ENCODE data around the gene TTC22.

The TTC22 gene

DNA sequence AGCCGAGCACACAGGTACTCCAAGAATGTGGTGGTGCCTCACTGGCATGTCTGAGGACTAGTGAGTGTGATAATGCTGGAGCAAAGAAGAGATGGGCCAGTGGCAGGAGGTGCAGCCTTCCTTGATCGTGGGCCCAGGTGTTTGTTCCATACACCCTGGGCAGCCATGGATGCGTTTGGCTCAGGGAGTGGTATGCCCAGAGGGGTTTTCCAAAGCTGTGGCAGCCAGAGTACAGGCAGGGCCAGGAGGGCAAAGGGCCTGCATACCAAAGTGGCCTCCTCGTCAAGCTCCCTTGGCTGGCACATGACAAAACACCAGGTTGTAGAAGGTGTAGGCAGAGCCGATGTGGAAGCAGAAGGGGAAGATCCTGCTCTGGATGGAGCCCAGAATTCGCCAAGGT, 55.8 kb downstream of the TTC22 start:
- H3K4me3 ChIP-seq (ENCODE audit: low read depth, low read length) = no peak overlapping the region
- DNase-seq (ENCODE audit: low read depth, low spot score) = no peak
- CTCF ChIA-PET = no interaction called here
- TF ChIP-seq, protein P1, sequence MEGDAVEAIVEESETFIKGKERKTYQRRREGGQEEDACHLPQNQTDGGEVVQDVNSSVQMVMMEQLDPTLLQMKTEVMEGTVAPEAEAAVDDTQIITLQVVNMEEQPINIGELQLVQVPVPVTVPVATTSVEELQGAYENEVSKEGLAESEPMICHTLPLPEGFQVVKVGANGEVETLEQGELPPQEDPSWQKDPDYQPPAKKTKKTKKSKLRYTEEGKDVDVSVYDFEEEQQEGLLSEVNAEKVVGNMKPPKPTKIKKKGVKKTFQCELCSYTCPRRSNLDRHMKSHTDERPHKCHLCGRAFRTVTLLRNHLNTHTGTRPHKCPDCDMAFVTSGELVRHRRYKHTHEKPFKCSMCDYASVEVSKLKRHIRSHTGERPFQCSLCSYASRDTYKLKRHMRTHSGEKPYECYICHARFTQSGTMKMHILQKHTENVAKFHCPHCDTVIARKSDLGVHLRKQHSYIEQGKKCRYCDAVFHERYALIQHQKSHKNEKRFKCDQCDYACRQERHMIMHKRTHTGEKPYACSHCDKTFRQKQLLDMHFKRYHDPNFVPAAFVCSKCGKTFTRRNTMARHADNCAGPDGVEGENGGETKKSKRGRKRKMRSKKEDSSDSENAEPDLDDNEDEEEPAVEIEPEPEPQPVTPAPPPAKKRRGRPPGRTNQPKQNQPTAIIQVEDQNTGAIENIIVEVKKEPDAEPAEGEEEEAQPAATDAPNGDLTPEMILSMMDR (IDR thresholded peaks at IDR 0.05; ENCODE audit: insufficient read depth, low read length, missing control alignments) = no peak
- POLR2A ChIA-PET = no interaction called here

DNA sequence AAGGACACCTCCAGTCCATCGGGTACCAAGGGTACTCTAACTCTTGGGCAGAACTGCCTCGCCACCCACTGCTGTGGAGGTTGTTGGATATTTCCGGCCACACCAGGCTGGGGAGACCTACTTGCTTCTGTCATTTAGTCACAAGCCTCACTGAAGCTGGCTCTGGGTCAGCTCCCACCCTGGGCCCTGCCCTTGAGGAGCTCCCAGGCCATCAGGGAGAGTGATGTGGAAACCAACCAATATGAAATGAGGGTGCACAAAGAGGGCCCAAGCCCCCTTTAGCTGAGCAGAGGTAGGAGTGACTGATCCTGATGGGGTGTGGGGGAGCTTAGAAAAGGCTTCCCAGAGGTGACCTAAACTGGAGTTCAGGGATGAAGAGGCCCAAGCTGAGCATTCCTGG, 56.4 kb downstream of the TTC22 start:
- ChIA-PET CTCF (no interaction called here), POLR2A (no interaction called here)
- no peak for DNase-seq (ENCODE audit: low read depth, low spot score)

DNA sequence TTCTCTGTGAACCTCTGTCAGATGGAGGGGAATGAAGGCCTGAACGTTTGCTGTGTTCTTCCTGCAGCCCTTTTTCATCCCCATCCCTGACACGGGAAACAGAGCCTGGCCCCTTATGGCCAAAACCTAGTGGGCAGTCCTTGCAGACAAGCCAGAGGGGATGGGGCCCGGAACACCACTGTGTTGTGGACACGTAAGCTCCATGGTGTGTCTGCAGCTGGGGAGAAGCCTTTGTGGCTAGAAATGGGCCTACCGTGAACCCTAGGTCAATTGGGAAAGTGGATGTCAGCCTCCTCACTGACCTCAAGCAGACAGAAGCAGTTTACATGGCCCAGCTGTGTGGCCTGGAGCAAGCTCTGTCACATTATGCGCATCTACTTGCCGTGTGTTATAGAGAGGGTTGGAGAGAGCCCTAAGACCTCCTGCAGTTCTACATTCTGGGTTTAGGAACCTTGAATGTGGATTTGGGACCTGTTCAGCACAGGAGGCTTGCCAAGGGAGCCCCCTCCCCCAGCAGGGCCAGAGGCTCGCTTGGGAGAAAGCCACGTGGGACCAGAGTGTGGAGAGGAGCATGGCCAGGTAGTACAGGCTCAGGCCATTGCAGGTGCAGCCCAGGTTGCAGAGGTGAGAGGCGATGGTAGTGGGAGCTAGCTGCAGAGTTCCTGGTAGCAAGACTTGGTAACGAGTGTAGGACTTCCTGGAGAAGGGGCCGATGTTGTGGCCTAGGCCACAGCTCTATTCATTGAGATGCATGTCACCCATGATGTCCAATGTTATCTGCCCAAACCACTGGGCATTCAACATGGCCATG, 57.5 kb downstream of the TTC22 start:
- TF ChIP-seq, protein P1 (IDR thresholded peaks at IDR 0.05; ENCODE audit: insufficient read depth, low read length, missing control alignments) = no peak
- ChIA-PET CTCF (interaction anchor here (1.1 kb wide), 1 partner anchor 13 kb away, joined by 3 read pairs; no protein-coding TSS in a partner anchor), POLR2A (no interaction called here)
- no peak overlapping the region for H3K4me3 ChIP-seq (ENCODE audit: low read depth, low read length)
- no peak for DNase-seq (ENCODE audit: low read depth, low spot score)

More for the DNA sequence above, 56.4 kb downstream of the TTC22 start:
- TF ChIP-seq, protein P1 (IDR thresholded peaks at IDR 0.05; ENCODE audit: insufficient read depth, low read length, missing control alignments) = no peak
- H3K4me3 ChIP-seq (ENCODE audit: low read depth, low read length) = no peak overlapping the region

DNA sequence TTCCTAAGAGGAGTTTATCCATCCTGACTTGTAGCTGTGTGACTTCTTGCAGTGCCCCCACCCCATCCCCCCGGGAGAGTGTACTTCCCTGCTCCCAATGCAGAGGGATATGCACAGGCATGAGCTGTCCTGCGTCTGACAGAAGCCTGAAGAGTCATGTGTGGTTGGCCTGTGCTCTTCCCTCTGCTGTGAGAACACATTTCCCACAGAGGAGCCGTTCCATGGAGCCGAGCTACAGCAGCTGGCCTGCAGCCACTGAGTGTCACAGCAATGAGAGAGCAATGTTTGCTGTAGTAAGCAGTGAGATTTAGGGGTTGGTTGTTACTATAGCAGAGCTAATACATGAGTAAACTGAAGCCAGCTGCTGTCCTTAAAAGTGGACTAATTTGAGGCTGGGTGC, 58.8 kb downstream of the TTC22 start:
- CTCF ChIA-PET = interaction anchor here (1.1 kb wide), 1 partner anchor 14 kb away, joined by 3 read pairs; no protein-coding TSS in a partner anchor
- no peak for DNase-seq (ENCODE audit: low read depth, low spot score)
- TF ChIP-seq, protein P1 (IDR thresholded peaks at IDR 0.05; ENCODE audit: insufficient read depth, low read length, missing control alignments) = no peak
- POLR2A ChIA-PET = no interaction called here
- no peak overlapping the region for H3K4me3 ChIP-seq (ENCODE audit: low read depth, low read length)

DNA sequence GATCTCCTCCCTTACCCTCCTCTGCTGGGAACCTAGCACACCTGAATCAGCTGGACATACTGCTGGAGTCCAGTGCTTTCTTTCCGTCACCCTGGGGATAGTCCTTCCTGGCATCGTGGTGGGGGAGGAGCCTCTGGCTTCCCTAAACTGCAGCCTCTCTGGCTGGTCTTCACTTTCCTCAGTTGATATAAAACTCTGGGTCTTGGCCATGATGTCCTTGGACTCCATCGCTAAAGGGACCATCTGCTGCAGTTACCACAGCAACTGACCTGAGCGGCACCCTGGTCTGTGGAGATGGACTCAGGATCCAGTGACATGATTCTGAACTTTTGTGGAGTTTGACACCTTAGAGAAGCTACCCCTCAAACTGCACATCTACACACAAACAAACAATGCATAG, 59.6 kb downstream of the TTC22 start:
- no peak overlapping the region for H3K4me3 ChIP-seq (ENCODE audit: low read depth, low read length)
- no peak for DNase-seq (ENCODE audit: low read depth, low spot score)
- CTCF ChIA-PET = no interaction called here
- POLR2A ChIA-PET = no interaction called here
- TF ChIP-seq, protein P1 (IDR thresholded peaks at IDR 0.05; ENCODE audit: insufficient read depth, low read length, missing control alignments) = no peak

DNA sequence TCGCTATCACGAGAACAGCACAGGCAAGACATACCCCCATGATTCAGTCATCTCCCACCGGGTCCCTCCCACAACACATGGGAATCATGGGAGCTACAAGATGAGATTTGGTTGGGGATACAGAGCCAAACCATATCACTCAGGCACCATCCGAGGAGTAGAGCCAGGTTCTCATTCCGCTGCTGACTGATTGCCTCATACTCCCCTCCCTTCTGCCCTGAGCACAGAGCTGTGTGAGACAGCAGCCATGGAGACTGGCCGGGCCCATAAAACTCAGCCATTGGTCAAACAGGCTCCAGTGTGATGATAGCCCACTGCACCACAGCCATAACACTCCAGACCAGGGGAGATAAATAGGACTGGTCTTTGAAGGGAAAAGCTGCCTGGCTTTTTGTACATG, 62.9 kb downstream of the TTC22 start:
- no peak for DNase-seq (ENCODE audit: low read depth, low spot score)
- ChIA-PET POLR2A (no interaction called here), CTCF (no interaction called here)
- no peak overlapping the region for H3K4me3 ChIP-seq (ENCODE audit: low read depth, low read length)
- TF ChIP-seq, protein P1 (IDR thresholded peaks at IDR 0.05; ENCODE audit: insufficient read depth, low read length, missing control alignments) = no peak

All from AG04449 (cell line).